Epidermal melanocyte (primary cell): ENCODE results near the gene PIM3.
"Not testable (repeated sequence)": the region's sequence is repeated elsewhere in the genome, so short reads cannot be mapped to it uniquely, and the experiment has no call there.

Experiments
- DNase-seq: peaks from one replicate; pipeline ENCODE4 v3.0.0; 2011; ENCODE audit warnings: low spot score; ENCODE audit not compliant: insufficient read length

Gene PIM3

GRCh38 chr22:49966774-49967705 is 6.5 kb downstream of the PIM3 start:
- DNase-seq: no peak

DNA sequence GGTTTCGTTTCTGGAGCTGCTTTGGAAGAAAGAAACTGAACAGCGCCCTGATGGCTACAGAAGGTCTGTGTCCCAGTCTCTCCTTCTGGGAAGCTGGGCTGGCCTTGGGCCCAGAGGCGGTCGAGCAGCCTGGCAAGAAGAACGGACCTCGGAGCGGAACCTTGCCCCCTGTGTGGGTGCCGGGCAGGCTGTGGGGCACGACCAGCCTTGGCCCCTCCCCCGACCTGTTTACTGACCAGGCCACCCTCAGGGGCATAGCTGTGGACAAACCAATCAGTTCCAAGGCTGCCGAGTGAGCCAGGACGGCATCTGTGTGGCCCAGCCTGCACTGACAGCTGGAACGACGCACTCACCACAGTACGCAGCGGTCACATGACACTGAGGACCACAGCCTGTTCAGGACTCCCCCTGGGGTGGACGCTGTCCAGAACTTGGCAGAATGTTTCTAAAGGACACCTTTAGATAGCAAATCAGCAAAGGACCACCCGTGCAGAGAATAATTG is 7.2 kb downstream of the PIM3 start:
- no peak for DNase-seq

GRCh38 chr22:49968313-49968830 is 7.8 kb downstream of the PIM3 start:
- no peak for DNase-seq

GRCh38 chr22:49968831-49969661 is 8.5 kb downstream of the PIM3 start:
- no peak for DNase-seq

DNA sequence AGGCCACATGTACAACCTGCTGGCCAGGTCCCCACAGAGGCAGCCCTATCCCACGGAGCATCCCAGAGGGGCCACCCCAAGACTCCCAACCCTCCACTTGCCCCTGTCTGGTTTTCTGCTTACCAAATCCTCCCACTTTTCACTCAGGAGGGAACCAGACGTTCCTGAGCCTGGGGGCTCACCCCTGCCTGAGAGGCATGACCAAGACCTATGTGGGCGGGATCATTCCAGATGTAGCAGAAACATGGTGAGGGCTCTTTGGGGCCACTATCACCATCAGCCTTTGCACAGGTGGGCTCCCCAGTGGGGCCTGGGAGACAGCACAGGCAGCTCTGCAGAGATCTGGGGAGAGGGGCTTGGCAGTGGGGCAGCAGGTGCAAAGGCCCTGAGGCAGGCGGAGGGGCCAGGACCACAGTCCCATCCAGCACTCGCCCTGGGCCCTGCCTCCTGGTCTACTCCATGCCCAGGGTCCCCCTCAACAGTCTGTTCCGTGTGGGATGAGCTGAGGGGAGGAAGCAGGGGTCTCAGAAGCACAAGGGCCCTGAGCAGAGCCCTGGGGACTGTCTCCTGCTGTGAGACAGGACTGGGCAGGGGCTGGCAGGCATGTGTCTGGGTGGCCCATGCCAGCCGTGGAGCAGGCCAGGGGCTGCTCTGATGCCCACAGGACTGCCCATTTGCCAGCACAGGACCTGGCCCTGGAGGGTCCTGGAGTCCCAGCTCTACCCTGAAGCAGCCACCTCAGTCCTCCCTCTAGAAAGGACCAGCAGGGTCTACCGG is 9.4 kb downstream of the PIM3 start:
- DNase-seq: no peak

DNA sequence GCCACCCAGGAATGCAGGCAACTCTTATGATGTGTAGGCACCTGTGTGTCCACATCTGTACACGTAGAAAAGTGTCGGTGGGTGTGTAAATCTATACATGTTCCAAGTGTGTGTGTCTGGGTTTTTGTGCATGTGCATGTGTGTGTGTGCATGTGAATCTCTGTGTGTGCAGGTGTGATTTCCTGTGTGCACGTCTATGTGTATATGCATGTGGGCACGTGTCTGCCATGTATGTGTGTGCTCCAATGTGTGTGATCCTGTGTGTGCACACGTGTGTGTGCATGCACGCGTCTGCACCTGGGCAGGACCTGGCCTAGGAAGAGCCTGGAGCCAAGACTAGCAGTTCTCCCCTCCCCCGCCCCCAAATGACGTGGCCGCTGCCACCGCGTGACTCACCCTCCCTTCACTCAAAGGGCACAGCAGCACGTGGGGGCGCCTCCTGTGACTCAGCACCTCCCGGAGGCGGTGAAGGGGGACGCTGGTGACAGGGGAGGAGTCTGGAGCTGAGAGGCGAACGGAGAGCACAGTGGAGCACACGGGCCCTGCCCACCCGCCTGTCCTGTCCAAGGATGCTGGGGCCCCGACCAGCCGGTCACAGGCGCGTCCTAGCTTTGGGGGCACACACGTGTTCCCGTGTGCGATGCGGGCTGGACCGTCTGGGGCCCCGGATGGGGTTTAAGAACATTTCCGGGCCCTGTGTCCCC is 10.1 kb downstream of the PIM3 start:
- DNase-seq: peak; percentile 92

DNA sequence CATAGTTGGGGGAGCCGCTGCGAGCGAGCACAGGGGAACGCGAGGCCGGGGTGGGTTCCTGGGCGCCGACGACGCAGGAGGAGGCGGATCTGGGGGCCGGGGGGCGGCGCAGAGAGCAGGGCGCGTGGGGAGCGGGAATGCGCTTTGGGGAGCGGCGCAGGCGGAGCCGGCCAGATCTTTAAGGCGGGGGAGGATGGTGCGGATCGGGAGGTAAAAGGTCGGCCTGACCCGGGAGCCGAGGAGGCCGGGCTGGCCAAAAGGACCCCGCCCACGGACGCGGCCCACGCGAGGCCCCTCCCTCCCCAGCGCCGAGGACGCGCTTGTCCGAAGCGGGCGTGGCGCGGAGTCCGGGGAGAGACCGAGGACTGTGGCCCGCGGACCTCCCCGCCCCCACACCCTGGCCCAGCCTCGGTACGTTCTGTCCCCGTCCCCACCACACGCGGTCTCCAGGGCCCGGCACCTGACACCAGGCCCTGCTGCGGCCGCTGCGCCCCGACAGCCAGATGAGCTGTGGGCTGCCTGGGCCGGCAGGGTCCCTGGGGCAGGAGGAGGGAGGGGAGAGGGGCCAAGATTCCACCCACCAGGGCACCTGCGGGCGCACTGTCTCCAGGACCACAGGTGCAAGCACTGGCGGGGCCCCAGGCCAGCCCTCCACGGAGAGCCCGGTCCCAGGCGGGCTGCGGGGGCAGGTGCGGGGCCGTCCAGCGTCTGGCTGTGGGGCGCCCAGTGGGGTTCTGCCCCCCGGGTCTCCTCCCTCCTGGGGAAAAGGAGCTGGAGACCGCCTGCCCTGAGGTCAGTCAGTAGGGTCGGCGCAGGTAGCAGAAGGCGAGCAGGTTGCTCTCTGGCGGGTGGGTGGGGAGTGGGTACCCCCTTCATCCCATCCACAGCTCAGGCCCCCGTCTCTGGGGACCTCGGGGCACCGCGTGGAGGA is 10.9 kb downstream of the PIM3 start:
- peak; percentile 43 for DNase-seq

GRCh38 chr22:49972163-49973017 is 11.8 kb downstream of the PIM3 start:
- no peak for DNase-seq

- DNase-seq: no peak
Measured at GRCh38 chr22:49973018-49973961, 12.7 kb downstream of the PIM3 start.

DNA sequence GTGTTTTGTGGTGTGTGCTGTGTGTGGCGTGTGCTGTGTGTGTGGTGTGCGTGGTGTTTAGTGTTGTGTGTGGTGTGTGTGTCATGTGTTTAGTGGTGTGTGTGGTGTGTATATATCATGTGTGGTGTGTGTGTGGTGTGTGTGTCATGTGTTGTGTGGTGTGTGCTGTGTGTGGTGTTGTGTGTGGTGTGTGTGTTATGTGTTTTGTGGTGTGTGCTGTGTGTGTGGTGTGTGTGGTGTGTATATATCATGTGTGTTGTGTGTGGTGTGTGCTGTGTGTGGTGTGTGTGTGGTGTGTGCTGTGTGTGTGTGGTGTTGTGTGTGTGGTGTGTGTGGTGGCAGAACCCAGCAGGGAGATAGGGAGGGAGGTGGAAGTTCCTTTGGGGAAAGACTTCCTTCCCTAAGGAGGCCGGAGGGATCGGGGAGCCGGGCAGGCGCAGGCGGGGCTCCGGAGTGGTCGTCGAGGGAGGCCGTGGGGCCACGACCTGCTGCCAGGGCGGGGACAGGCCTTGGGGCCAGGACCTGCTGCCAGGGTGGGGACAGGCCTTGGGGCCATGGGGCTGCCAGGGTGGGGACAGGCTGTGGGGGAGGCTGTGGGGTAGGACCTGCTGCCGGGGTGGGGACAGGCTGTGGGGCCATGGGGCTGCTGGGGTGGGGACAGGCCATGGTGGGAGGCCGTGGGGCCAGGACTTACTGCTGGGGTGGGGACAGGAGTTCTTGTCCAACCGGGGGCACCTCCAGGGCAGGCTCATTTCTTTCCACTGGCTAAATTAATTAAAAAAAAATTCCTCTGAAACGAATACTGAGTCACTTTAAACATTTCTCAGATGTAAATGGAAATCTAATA is 15.2 kb downstream of the PIM3 start:
- DNase-seq: no peak

- no peak for DNase-seq
Measured at GRCh38 chr22:49976439-49977175, 16.0 kb downstream of the PIM3 start.

- DNase-seq: no peak
Measured at GRCh38 chr22:49977578-49977977, 17.0 kb downstream of the PIM3 start.

GRCh38 chr22:49979587-49980264 is 19.2 kb downstream of the PIM3 start:
- no peak for DNase-seq

DNA sequence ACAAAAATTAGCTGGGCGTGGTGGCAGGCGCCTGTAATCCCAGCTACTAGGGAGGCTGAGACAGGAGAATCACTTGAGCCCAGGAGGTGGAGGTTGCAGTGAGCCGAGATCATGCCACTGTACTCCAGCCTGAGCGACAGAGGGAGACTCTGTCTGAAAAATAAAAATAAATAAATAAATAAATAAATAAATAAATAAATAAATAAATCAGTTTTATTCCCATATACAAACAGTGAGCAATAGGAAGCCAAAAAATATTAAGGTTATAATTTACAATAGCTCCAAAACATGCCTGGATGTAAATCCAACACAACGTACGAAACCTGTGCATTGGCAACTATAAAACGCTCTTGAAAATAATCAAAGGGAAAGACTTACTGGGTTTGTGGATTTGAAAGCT is 21.2 kb downstream of the PIM3 start:
- DNase-seq: not testable (repeated sequence)
